Neural progenitor cell (in vitro differentiated cells): ENCODE results near the gene DSCAML1.

Experiments
- CTCF ChIP-seq: fragments of 200-600 bp; sonication (generic); IDR thresholded peaks from 2 replicates; pipeline ENCODE4 v1.5.1; 2017; ENCODE audit warnings: antibody characterized with exemption, mild to moderate bottlenecking
- EZH2phosphoT487 ChIP-seq: fragments of 200-600 bp; sonication (generic); IDR thresholded peaks from 2 replicates; pipeline ENCODE4 v1.6.1; 2017; ENCODE audit warnings: antibody characterized with exemption

- no peak for TF ChIP-seq CTCF
- no peak for TF ChIP-seq EZH2phosphoT487
Measured at GRCh38 chr11:117549417-117549816, 247.6 kb downstream of the DSCAML1 start.
